Activated CD4-positive, alpha-beta T cell treated with anti-CD3 and anti-CD28 coated beads, Interleukin-2, Interleukin-6, amounts not matched to agents 100 ng/mL and 50 ng/mL, durations not matched to agents 16 hours and 8 hours (primary cell): ENCODE data around the gene GPR25.

Source experiments
- DNase-seq: peaks from one replicate; pipeline ENCODE4 v3.0.0-alpha.2; 2020

GPR25 gene

DNA sequence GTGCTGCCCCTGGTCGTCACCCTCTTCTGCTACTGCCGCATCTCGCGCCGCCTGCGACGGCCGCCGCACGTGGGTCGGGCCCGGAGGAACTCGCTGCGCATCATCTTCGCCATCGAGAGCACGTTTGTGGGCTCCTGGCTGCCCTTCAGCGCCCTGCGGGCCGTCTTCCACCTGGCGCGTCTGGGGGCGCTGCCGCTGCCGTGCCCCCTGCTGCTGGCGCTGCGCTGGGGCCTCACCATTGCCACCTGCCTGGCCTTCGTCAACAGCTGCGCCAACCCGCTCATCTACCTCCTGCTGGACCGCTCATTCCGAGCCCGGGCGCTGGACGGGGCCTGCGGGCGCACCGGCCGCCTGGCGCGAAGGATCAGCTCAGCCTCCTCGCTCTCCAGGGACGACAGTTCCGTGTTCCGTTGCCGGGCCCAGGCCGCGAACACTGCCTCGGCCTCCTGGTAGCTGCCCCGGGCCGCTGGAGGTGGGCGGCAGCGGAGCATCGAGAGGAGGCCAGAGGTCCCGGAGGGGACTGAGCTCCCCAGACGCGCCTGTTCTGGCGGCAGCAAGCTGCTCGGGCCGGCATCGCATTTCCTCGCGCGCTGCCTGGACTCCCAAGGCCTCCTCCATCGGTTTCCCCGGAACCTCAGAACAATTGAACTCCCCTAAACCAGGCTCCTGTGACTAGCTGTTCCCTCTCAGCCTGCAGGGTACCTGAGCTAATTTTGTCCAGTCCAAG lies 1.1 kb downstream of the GPR25 start:
- no peak for DNase-seq

DNA sequence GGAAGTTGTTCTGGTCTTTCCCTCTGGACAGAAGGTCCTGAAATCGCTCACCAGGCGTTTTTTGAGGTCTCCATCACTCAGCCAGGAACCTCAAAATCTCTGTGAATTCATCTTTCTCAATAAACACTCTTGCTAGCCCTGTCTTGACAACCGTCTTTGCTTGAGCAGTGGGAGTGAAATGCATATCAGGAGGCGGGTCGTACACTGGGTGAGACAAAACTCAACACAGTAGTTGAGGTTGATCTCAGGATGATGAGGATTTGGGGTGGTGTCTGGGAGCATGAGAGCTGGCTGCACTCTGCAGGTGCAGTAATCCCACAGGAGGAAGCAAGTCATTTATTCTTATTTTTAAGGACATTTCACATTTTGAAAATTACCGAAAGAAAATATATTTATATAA lies 1.9 kb downstream of the GPR25 start:
- DNase-seq: no peak

DNA sequence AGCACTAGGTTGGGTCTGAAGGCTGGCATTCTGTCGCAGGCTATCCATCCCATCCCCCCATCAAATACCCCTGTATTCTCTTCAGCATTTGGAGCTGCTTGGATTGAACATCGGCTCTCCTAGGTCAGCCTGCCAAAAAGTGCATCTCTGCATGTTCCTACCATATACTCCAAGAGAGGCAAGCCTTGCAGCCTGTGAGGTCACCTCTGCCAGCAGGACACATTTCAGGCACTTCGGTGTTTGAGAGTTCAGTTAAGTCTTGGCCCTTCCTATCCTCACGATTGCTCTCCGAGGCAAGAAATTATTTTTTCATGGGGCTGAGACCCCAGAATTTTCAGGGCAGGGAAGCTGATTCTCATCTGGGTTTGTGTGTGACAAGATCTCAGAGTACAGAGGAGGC lies 2.6 kb downstream of the GPR25 start:
- DNase-seq: no peak

DNA sequence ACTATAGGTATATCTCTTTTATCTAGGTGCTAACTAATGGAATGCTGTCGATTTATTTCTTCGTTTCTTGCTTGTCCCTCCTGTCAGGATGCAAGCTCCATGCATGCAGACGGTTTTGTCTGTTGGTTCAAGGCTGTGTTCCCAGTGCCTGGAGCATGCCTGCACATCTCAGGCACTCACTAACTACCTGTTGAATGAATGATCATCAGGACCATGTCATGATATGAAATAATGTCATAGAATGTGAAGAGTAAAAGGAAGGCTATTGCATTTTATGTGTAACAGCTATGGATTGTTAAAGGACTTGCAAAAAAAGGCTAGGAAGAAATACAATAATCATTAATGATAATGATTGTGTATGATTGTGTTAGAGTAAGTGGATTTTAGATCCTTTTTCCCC lies 4.2 kb downstream of the GPR25 start:
- no peak for DNase-seq

DNA sequence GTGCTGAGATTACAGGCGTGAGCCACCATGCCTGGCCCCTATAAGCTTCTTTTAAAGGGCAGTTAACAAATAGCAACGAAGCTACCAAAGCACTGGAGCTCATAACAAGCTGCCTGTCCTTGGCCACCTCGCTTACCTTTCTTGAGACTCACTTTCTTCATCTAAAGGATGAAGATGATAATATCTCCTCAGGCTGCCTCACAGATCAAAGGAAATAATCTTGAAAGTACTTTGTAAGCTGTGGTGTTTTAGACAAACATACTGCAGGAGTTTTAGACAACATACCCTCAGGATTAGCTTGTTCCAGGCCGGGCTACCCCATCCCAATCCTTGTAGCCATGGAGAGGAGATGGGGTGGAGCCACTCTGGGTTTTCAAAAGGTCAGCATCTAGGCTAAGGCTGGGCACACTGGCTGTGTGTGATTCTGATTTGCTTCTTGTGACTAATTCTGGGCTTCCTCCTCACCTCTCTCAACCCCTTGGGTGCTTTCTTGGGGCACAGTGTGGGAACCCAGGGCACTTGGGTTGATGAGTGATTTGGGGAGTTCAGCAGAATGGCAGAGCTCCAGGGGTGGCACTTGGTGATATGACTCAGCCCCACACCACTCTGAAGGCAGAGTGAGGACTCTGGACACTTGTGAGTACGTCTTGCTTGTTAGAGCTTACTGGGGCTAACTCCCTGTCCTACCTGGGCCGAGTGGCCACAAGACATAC lies 5.2 kb downstream of the GPR25 start:
- DNase-seq: peak; percentile 91

DNA sequence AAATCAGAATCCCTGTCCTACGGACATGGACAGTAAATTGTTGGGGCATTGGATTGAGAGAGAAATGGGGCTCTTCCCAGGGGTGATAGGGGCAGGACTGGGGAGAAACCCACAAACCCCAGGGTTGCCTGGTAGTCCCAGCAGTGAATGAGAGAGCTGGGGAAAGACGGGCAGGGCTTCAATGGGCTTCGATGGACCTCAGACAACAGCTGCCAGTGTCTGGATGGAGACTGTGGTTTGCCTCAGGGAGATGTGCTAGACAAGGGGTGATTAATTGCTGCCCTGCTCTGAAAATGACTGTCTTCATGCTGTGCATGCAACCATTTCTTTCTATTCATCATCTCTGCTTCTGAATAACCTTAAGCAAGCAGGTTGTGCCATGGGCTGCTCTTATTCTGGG lies 7.4 kb downstream of the GPR25 start:
- DNase-seq: peak; percentile 63

DNA sequence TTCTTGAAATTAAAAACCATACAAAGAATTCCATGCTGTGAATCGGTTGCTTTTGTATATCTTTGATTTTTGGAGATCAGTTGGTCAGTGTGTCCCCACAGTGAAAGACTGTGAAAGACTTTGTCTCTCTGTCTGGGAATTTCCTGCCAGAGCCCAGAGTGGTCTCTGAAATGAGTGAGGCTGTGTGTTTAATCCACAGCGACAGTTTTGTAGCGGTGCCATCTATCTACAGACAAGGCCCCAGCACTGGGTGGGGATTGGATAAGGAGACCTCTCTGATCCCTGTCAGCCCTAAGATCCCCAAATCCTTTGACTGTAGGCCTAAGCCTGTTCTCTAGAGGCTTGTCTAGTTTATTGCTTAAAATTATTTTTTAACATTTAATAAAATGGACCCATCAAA lies 10.3 kb downstream of the GPR25 start:
- no peak for DNase-seq

DNA sequence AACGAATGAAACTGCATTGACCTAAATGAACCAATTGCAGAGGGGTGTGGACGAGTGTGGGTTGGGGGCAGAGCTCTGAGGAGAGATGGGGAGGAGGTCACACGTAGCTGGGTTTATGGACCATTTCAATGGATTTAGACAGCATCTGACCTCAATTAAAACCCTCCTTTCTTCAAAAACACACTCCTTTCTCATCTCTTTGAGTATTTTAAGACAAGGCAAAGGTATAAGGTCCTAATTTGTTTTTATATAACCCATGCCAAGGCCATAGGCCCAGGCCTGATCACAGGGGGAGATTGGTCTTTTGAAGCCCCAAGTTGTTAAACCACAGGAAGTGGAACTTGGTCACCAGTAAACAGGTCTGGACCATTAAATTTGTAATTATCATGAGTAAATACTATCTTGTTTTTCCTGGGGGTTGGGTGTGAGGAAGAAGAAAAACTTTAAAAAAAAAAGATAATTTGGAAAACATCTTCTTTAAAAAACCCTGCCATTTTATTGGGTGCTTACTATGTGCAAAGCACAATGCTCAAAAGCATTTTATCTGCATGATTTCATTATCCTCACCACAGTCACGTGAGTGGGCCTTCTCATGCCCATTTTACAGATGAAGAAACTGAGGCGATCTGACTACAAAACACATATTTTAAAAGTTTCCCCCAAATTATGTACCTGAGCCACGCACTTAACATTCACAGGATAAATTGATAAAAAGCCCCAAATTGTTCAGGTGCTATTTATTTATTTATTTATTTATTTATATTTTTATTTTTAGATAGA lies 13.0 kb downstream of the GPR25 start:
- no peak for DNase-seq

DNA sequence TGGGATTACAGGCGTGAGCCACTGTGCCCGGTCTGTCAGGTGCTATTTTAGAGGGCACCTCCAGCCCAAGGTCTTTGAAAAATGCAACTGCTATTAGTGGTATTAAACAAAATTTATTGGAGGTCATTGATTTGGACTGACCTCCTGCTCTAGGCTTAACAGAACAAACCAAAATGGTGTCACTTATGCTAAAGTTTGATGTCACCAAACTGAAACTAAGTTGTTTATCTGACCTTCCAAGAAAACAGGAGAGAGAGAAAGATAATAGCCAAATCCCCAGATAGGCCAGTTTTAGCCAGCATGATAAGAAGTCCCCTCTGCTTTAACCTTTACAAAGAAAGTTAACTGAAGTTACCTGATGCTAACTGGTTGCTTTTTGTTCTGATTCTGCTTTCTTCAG lies 13.8 kb downstream of the GPR25 start:
- no peak for DNase-seq

DNA sequence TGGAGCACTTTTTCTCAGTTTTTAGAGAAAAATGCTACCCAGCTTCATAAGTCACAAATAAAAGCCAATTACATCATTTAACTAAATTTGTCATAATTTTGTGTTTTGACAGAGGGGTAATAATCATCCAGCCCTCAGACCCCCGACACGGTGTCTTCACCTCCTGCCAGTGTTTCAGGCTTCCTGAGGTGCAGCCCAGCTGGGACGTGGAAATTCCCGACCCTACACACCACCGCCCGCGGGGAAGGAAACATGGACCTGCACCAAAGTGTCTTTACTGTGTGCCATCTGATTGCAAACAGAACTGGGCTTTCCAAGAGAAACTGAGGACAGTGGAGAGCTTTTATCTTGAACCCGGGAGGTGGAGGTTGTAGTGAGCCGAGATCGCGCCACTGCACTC lies 14.3 kb downstream of the GPR25 start:
- DNase-seq: no peak

DNA sequence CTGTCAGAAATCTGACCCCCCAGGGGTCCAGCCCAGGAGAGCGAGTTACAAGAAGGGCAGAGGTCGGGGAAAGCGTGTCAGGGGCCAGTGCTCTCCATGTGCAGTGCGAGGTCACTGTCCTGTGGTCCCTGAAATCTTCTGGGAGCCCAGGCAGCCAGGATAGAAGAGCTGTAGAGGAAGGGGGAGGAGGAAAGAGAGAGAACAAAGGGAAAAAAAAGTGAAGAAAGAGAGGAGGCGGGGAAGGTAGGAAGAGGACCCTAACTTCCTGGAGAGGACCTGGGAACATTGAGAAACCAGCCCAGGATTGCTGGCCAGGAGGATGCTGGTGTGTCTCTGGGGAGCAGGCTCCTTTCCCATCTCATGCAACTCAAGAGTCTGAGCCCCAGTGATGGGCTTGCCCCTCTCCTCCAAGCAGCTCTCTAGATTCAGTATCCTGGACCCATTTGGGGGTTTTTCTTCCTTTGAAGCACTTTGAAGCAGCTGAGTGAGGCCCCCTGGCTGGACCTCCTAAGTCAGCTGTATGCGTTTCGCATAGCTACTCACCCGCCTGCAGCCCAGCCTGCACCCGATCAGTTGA lies 15.1 kb downstream of the GPR25 start:
- DNase-seq: no peak

DNA sequence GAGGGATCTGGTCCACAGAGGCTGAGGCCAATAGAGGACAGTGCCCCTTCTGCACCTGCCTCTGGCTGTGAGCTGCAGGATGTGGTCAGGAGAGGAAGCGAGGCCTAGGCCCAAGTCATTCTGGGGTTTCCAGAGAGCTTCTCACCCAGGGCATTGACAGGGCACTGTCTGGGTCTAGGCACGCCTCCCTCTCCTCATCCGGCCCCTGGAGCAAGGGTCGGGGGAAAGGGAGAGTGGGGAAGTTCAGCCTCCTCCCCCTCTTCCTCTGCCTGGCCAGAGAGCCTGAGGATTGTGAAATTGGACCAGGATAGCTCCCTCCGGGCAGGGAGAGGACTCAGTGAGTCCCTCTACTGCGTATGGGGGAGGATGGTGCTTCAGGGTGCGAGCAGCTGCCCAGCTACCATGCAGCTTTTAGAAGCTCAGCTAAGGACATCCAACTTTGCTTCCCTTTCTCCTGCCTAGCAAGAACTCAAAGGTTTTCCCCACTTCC lies 15.6 kb downstream of the GPR25 start:
- peak; percentile 76 for DNase-seq

DNA sequence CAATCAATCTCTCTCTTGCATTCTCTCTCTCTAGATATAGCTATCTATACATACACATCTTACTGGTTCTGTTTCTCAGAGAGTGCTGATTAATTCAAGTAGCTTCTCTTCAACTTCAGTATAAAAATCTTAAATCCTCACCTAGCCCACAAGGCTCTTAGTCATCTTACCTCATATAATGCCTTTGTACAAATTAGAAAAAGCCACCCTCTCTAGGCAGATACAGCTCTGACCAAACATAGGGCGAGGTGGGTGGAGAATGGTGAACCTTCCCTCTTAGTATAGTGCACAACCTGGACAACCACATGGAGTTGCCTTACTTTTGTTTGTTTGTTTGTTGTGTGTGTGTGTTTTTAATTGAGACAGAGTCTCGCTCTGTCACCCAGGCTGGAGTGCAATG lies 16.8 kb downstream of the GPR25 start:
- peak; percentile 68 for DNase-seq

DNA sequence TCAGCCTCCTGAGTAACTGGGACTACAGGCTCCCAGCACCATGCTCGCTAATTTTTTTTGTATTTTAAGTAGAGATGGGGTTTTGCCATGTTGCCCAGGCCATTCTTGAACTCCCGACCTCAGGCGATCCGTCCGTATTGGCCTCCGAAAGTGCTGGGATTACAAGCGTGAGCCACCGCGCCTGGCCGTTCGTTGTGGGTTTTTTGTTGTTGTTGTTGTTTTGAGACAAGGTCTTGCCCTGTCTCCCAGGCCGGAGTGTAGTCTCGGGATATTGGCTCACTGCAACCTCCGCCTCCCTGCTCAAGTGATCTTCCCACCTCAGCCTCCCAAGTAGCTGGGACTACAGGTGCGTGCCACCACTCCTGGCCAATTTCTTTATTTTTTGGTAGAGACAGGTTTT lies 17.2 kb downstream of the GPR25 start:
- no peak for DNase-seq

DNA sequence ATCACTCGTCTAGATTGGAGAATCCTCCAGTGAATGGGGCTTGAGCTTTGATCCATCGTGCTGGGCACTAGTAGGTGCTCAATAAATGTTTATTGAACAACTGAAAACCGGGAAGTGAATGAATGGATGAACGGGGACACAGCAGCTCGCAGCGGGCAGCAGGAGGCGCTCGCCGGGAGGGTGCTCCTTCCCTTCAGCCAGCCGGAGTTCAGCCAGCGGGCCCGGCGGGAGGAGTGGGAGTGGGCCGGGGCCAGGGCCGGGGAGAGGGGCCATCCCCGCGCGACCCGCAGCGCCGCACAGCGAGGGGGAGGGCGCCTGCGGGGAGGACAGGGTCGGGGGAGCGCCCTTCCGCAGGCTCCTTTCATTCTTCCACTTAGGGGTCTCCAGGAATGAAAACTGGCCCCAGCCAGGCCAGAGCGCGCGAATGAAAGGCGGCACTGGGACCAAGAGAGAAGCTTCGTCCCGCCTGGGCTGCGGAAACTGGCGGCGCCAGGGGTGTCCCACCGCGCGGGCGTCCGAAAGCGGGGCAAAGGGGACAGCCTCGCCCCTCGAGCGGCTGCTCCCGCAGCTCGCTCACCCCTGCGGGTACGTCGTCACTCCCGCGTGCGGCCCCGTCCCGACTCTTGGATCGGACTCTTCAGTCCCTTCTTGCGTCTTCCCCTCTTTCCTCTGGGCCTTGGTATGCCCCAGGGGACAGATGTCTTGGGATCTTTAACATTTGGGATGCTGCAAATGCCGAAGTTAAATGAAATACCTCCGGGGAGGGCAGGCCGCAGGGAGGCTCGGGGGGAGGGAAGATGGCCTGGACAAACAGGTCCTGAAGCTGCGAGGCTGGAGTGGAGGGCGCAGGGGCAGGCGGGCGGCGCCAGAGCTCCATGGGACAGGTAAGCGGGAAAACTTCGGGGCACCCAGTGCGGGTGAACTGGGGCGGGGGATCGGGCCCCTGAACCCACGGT lies 18.3 kb downstream of the GPR25 start:
- no peak for DNase-seq

DNA sequence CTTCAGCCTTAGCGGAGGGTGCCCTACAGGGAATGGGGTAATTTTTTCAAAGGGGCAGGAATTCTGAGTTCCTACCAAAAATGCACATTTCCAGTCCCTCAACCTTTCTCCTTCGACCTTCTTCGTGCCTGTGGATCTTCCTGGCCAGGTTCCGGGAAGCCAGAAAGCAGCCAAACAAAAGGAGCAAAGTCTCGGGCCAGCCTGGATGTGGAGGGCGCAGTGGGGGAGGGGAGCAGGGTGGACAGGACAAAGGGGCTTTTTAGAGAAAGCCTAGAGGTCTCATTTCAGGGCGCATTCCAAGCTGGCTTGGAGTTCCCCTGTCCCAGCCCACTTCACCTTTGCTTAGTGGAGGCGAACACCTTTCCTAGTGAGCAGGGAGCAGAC lies 19.0 kb downstream of the GPR25 start:
- no peak for DNase-seq

DNA sequence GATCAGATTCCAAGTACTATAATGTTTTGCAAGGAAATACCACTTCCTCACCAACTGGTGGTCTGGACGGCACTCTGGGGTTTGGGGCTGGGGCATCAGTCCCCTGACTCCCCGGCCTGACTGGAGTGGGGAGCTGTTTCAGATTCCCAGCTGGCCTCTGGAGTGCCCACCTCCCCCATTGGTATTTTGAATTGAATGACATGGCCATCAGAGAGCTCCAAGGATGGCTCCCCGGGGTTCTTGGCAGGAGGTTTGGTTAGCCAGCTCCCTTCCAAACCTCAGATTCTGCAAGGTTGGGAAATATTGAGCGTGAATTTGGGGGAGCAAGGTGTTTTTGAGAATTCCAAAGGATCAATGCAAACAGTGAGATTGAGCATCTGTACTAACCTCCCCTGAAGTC lies 19.8 kb downstream of the GPR25 start:
- no peak for DNase-seq

DNA sequence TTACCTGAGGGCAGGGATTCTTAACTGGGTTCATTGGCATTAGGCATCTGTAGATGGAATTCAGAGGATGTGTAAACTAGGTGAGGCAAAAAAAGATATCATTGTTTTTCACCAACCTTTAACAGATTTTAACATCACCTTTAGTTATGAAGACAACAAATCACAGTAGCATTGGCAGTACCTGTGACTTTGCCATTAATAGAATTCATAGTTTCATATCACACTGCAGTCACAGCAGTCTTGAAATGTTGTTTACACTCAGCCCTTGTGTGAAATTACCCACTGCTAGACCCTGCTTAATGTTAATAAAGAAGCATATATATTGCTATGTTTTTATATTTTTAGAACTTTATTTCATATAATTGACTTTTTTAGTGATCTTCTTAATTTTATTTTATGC lies 20.2 kb downstream of the GPR25 start:
- no peak for DNase-seq

DNA sequence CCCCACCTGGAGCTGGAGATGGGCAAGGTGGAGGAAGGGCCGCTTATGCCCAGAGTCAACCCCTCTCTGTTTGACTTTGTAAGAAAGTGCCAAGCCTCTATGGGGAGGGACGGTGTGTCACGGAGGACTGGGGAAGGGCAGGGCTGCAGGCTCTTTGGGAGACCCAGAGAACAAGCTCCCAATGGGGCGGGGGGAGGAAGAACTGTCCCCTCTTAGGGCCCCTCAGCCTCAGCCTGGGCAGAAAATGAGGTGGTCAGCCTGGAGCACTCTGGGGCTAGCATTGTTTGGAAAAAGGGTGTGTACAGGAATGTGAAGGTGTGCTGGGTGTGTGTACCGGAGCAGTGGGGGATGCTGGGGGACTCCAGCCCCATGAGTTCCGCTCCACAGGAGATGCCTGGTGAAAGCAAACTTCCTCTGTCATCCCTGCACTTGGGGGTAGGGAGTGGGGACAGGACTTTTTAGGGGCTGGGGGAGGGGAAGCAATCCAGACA lies 20.7 kb downstream of the GPR25 start:
- DNase-seq: no peak

DNA sequence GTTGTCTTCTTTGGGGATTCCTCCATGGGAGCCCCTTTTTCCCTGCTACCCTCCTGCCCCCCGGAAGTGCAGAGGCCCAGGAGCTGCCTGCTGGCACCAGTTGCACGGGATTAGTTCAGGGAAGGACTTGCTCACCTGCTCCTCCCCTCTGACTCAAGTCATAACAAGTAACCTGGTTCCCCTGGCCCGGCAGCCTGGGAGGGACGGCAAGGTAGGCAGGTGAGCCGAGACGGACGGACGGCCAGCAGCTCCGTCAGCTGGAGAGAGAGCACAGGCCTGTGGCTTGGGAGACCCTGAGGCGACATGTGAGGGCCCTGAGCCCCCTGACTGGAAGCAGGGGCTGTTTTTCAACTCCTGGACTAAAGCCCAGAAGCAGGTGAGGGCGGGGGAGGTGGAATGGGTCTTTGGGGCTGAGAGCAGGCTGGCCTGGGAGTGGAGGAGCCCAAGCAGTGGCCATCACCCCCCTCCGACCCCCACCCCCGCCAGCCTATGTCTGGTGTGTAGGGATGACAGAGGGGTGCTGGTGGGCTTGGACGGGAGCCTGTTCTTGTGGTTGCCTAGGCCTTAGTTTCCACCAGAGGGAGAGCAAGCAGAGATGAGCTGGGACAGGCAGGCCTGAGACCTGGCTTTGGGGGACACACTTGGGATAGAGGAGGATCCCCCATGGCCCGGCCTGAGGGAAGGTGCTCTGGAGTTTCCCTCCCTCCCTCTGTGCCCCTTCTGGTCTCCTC lies 22.1 kb downstream of the GPR25 start, which contains the start of gene INAVA:
Gene INAVA, plus strand, starts transcription at position 189 of the 731 bp plus-strand sequence. CDS start 3,501 bp downstream, outside the sequence.
- DNase-seq: no peak

DNA sequence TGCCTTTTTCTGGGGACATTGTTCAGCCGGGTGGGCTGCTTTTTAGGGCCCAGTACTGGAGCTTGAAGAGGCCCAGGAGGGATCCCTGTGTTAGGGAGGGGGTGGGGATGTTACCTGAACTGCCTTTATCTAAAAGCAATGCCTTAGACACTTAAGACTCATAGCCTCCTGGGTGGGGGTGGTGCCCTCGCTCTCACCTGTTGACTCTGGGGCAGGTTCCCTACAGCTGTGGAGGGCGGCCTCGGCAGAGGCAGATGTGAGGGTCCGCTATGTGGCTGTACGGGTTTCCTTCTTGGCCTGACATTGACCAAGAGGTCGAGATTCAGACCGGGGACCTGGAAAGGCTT lies 22.6 kb downstream of the GPR25 start:
- no peak for DNase-seq
